Immature natural killer cell (primary cell): Measurements from ENCODE around the gene SLC16A12. TPM values are rescaled to one million over a fixed set of nuclear protein-coding genes. Genes with fewer than 3 reads are reported as not detected.

ENCODE experiments used
- DNase-seq, 3 donors: peaks; one replicate each; pipeline ENCODE4 v3.0.0; 2022; ENCODE audit warnings: mixed read lengths in 1 of 3
- H3K27ac Mint-ChIP-seq, 6 donors: one replicate each; pipeline ENCODE4 v1.8.0; 2020; ENCODE audit warnings: mixed read lengths in 6 of 6, mild to moderate bottlenecking in 5 of 6, inconsistent platforms in 4 of 6, moderate library complexity in 3 of 6
- H3K27me3 Mint-ChIP-seq, 3 donors: one replicate each; pipeline ENCODE4 v1.8.0; 2020 to 2021; ENCODE audit warnings: low read depth in 3 of 3, mild to moderate bottlenecking in 3 of 3, mixed read lengths in 3 of 3, moderate library complexity in 3 of 3, inconsistent platforms in 1 of 3
- H3K36me3 Mint-ChIP-seq, 3 donors: one replicate each; pipeline ENCODE4 v1.8.0; 2020; ENCODE audit warnings: mixed read lengths in 3 of 3, inconsistent platforms in 2 of 3, mild to moderate bottlenecking in 2 of 3
- H3K4me1 Mint-ChIP-seq, 2 donors: one replicate each; pipeline ENCODE4 v1.8.0; 2020; ENCODE audit warnings: inconsistent platforms in 2 of 2, mild to moderate bottlenecking in 2 of 2, mixed read lengths in 2 of 2, moderate library complexity in 1 of 2
- H3K4me3 Mint-ChIP-seq, 5 donors: one replicate each; pipeline ENCODE4 v1.8.0; 2020; ENCODE audit warnings: mild to moderate bottlenecking in 5 of 5, mixed read lengths in 5 of 5, inconsistent platforms in 3 of 5, moderate library complexity in 3 of 5
- H3K9me3 Mint-ChIP-seq, 6 donors: one replicate each; pipeline ENCODE4 v1.8.0; 2020; ENCODE audit warnings: mild to moderate bottlenecking in 6 of 6, mixed read lengths in 6 of 6, inconsistent platforms in 4 of 6, moderate library complexity in 3 of 6
- polyA plus RNA-seq, 3 donors: library from polyadenylated mRNA; unstranded; fragments of 300-500 nt; fragmentation: Illumina TruSeq; gene quantifications; one replicate each; pipeline ENCODE4 v1.2.3, GENCODE V29; 2021

Gene SLC16A12
- polyA plus RNA-seq, 3 donors from 2014 or later, result not detected

GRCh38 chr10:89389254-89389653 lies 146.1 kb downstream of the SLC16A12 start:
- peaks cover 14 to 25% of the 10 kb centered on the region in 2 donors for H3K4me1 Mint-ChIP-seq
- H3K4me3 Mint-ChIP-seq, result no peak overlapping the region
- no peaks in the 10 kb centered on the region for H3K36me3 Mint-ChIP-seq
- H3K27ac Mint-ChIP-seq, result no peak overlapping the region
- peaks cover 0 to 2% (median 1%) of the 10 kb centered on the region in 3 donors for H3K27me3 Mint-ChIP-seq
- H3K9me3 Mint-ChIP-seq, result no peaks in the 10 kb centered on the region
- no peak for DNase-seq

GRCh38 chr10:89388806-89389205 lies 146.6 kb downstream of the SLC16A12 start:
- Mint-ChIP-seq H3K27ac (no peak overlapping the region), H3K4me1 (peaks cover 14 to 22% of the 10 kb centered on the region in 2 donors), H3K27me3 (peaks cover 0 to 2% (median 1%) of the 10 kb centered on the region in 3 donors), H3K36me3 (no peaks in the 10 kb centered on the region), H3K4me3 (no peak overlapping the region), H3K9me3 (no peaks in the 10 kb centered on the region)
- DNase-seq, result no peak

GRCh38 chr10:89384474-89385340 lies 150.7 kb downstream of the SLC16A12 start:
- Mint-ChIP-seq H3K9me3 (no peaks in the 10 kb centered on the region), H3K27me3 (peaks cover 0 to 2% (median 1%) of the 10 kb centered on the region in 3 donors), H3K27ac (no peak overlapping the region), H3K36me3 (no peaks in the 10 kb centered on the region), H3K4me1 (no peaks in the 10 kb centered on the region), H3K4me3 (no peak overlapping the region)
- no peak for DNase-seq

GRCh38 chr10:89382757-89383156 lies 152.6 kb downstream of the SLC16A12 start:
- Mint-ChIP-seq H3K27ac (no peak overlapping the region), H3K27me3 (peaks cover 0 to 2% (median 1%) of the 10 kb centered on the region in 3 donors), H3K36me3 (no peaks in the 10 kb centered on the region), H3K4me3 (no peak overlapping the region), H3K4me1 (no peaks in the 10 kb centered on the region), H3K9me3 (no peaks in the 10 kb centered on the region)
- DNase-seq, result no peak

Other genes starting within 250 kb of the SLC16A12 start
- 10 to 100 TPM; 10.3 to 20.8 (median 13.9) TPM for gene IFIT2, start 233.5 kb downstream of the SLC16A12 start, polyA plus RNA-seq
- gene IFIT3, start 207.6 kb downstream of the SLC16A12 start, polyA plus RNA-seq, result 10 to 100 TPM in 2 of 3 donors, 1 to 10 TPM in 1; 8.2 to 23.8 (median 12.5) TPM
- gene IFIT1B, start 157.5 kb downstream of the SLC16A12 start, polyA plus RNA-seq, result under 1 TPM in 1 of 3 donors, not detected in 2; 0.11 TPM
- 1 to 10 TPM in 2 of 3 donors, under 1 TPM in 1; 0.43 to 6.0 (median 1.8) TPM for gene IFIT1, start 143.0 kb downstream of the SLC16A12 start, polyA plus RNA-seq
- gene IFIT5, start 121.0 kb downstream of the SLC16A12 start, polyA plus RNA-seq, result 10 to 100 TPM in 2 of 3 donors, 1 to 10 TPM in 1; 9.2 to 10.4 (median 10.2) TPM
- gene PANK1, start 109.6 kb upstream of the SLC16A12 start, polyA plus RNA-seq, result 1 to 10 TPM in 1 of 3 donors, under 1 TPM in 1, not detected in 1; 0.66 to 1.4 TPM
- gene KIF20B, start 166.0 kb upstream of the SLC16A12 start, polyA plus RNA-seq, result 10 to 100 TPM in 1 of 3 donors, 1 to 10 TPM in 2; 6.1 to 17.0 (median 8.6) TPM